ENCODE data around the gene STMP1. TPM values are rescaled to one million over a fixed set of nuclear protein-coding genes. Genes with fewer than 3 reads are reported as not detected.

The STMP1 gene
- total RNA-seq, 1 experiment from 2014 or later = 38.4 TPM

DNA sequence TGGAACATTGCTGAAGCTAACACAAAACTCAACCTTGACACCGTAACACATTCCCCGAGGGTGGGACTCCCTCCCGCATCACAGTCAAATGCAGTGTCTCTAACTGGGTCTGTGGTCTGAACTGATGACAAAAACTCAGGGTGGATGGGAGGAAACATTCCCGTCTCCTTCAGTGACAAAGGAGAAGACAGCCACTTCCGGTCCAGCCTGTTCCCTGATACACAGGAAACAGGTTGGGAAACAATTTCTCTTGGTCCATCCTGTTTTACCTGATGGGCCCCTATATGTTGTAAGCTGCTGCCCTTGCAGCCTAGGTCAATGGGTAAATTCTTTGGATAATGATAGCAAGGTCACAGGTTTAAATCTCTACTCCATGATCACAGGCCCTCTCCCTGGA lies 45.3 kb downstream of the STMP1 start:
- Histone ChIP-seq H3T11ph (ENCODE audit: low read length) (no peak overlapping the region), H4K8ac (replicated peaks; ENCODE audit: insufficient read length, low read depth, low read length) (no peak overlapping the region), H2BK5ac (ENCODE audit: insufficient read length, low read length) (no peak overlapping the region), H2AFZ (ENCODE audit: low read length) (no peak overlapping the region), H3K56ac (ENCODE audit: insufficient read length, low read depth, low read length) (no peak overlapping the region), H2BK12ac (ENCODE audit: insufficient read length, low read depth, low read length) (no peak overlapping the region), H4K20me1 (ENCODE audit: control insufficient read depth, insufficient read depth, insufficient read length) (no peaks in the 10 kb centered on the region), H4K5ac (ENCODE audit: insufficient read length, low read depth, low read length) (no peak overlapping the region), H4K91ac (ENCODE audit: insufficient read length, low read depth, low read length) (no peak overlapping the region), H3K79me1 (ENCODE audit: insufficient read depth, low read depth, low read length, poor library complexity, severe bottlenecking) (no peaks in the 10 kb centered on the region), H3K14ac (ENCODE audit: insufficient read depth, low read length) (no peak overlapping the region), H2BK120ac (ENCODE audit: low read depth, low read length, poor library complexity, severe bottlenecking) (no peak overlapping the region), H3K4me2 (ENCODE audit: insufficient read depth, insufficient read length, low read length) (no peak overlapping the region), H3K4ac (ENCODE audit: low read depth, low read length) (no peak overlapping the region), H3K4me1 (ENCODE audit: insufficient read depth, low read length) (no peaks in the 10 kb centered on the region), H2BK20ac (ENCODE audit: low read depth, low read length, poor library complexity, severe bottlenecking) (no peak overlapping the region), H2BK15ac (ENCODE audit: low read depth, low read length) (no peak overlapping the region), H3K9ac (ENCODE audit: extremely low read depth, insufficient read length, low read length) (no peak overlapping the region), H3K9me3 (ENCODE audit: control insufficient read depth, low read depth, low read length) (no peaks in the 10 kb centered on the region), H3K79me2 (ENCODE audit: insufficient read depth, low read length) (no peaks in the 10 kb centered on the region), H3K27ac (ENCODE audit: insufficient read length, low read depth, low read length) (no peak overlapping the region), H3K23ac (ENCODE audit: insufficient read length, low read depth, low read length) (no peak overlapping the region), H3K23me2 (ENCODE audit: insufficient read length, low read depth, low read length, poor library complexity, severe bottlenecking) (no peaks in the 10 kb centered on the region), H2AK5ac (ENCODE audit: insufficient read length, low read length) (no peak overlapping the region), H3K18ac (ENCODE audit: insufficient read length, low read depth, low read length) (no peak overlapping the region), H3K27me3 (ENCODE audit: insufficient read depth, low read length) (no peaks in the 10 kb centered on the region)
- TF ChIP-seq, protein P1, sequence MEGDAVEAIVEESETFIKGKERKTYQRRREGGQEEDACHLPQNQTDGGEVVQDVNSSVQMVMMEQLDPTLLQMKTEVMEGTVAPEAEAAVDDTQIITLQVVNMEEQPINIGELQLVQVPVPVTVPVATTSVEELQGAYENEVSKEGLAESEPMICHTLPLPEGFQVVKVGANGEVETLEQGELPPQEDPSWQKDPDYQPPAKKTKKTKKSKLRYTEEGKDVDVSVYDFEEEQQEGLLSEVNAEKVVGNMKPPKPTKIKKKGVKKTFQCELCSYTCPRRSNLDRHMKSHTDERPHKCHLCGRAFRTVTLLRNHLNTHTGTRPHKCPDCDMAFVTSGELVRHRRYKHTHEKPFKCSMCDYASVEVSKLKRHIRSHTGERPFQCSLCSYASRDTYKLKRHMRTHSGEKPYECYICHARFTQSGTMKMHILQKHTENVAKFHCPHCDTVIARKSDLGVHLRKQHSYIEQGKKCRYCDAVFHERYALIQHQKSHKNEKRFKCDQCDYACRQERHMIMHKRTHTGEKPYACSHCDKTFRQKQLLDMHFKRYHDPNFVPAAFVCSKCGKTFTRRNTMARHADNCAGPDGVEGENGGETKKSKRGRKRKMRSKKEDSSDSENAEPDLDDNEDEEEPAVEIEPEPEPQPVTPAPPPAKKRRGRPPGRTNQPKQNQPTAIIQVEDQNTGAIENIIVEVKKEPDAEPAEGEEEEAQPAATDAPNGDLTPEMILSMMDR (conservative IDR thresholded peaks at IDR 0.05) = no peak
- H3K4me3 Mint-ChIP-seq = no peak overlapping the region
- no peak for DNase-seq
- no peaks in the 10 kb centered on the region for H3K9me3 Mint-ChIP-seq
- peaks cover 7 to 16% of the 10 kb centered on the region in 2 experiments for H3K4me1 Mint-ChIP-seq
- H3K27ac Mint-ChIP-seq = peak overlapping the region in 1 of 3 experiments; percentile 45; a peak in 1 of 7 replicates
- H3K36me3 Mint-ChIP-seq (ENCODE audit: insufficient read depth in 1 of 3, low read depth in 3 of 3) = no peaks in the 10 kb centered on the region
- no CpG with 5 or more reads among the region's 5 CpGs for WGBS (ENCODE audit: extremely low coverage, insufficient read length, low lambda C conversion rate)
- H3K27me3 Mint-ChIP-seq (ENCODE audit: low read depth) = no peaks in the 10 kb centered on the region; the same call in 1 of the 2 replicates

Data from H9 (cell line).